Bone marrow (tissue), 2 donors: ENCODE measurements around the gene ASIC3.

Experiments
- DNase-seq, 2 donors: peaks; one replicate each; lab custom pipeline; 2025; lab: John Stamatoyannopoulos, UW

ASIC3 gene

DNA sequence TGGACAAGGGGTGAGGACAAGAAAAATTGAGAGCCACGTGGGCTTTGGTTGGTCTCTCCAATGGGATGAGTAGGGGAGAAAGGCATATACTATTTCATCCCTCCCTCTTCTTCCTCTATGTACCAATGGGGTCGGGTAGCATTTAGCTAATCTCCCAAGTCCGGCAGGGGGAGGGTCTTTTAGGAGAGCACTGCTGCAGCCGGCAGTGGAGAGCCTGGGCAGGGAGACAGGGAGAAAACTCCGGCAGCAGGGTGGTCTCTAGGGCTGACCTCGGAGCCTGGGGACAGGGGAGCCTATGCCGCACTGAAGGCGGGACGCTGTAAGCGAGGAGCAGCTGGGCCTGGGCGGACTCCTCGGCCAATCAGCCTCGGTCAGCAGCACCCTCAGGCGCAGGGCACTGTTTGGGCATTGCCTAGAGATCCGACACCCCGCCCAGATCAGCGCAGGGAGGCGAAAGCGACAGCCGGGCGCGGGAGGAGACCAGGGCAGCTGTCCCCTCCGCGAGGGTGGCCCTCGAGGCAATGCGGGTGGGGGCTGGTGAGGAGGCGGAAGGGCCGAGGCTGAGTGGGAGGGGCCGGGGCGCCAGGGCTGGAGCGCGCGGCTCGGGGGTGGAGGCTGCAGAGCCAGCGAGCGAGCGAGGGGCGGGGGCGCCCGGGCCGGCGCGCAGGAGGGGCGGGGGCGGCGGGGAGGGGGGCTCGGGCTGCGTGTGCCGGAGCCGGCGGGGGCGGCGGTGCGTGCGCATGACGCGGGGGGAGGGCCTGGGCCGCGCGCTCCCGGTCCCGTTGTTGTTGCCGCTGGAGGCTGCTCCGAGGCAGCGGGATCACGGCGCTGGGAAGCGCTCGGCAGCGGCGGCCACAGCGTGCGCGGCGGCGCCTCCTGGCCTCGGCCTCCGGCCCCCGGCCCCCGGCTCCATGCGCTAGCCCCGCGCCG lies 37.6 kb downstream of the ASIC3 start, which contains the start of gene AGAP3:
Gene AGAP3 (plus strand): TSS at position 785 of the 930 bp plus-strand sequence. CDS start 267 bp downstream, outside the sequence.
- DNase-seq, result peak in 1 of 2 donors; percentile 49

DNA sequence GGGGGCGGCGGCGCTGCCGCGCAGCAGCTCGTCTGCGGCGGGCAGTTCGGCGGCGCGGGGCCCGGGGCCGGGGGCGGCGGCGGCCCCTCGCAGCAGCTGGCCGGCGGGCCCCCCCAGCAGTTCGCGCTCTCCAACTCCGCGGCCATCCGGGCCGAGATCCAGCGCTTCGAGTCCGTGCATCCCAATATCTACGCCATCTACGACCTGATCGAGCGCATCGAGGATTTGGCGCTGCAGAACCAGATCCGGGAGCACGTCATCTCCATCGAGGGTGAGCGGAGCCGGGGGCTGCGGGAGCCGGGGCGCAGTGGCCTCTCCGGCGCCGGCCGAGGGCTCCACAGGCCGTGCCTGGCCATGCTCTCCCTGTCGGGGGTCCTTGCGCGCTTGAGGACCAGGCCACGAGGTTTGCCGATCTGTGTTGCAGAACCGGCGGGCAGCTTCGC lies 38.5 kb downstream of the ASIC3 start:
- no peak for DNase-seq

DNA sequence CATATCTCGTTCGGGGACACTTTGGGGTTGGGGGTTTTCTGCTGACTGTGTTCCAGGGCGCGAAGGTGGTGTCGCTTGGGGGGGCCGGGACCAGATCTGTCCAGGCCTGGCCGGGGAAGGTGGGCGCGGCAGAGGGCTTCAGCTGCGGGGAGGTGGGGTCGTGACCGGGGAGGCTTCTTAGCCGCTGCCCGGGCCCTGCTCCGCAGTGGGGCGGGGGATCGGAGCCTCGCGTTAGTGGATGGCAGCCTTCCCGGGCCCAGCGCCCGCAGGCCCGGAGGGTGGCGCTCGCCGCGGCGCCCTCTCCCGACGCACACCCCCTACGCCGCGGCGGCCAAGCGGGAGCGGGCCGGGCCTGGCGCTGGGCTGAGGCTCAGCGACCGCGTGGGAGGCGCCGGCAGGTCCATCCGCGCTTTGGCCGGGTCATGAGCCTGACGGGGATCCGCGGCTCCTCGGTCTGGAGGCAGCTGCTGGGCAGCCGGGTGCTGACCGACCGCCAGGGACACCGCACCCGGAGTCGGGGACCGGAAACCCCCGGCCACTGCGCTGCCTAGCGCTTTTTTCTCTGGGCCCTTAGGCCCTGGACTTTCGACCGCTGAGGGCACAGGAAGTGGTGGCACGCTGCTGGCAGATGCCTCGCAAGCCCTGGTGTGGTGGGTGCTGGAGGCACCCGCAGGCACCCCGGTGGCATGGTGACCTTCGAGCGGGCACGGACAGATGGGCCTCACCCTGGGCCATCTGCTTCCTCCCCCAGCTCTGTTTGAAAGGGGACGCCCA lies 39.1 kb downstream of the ASIC3 start:
- peak in 1 of 2 donors; percentile 42 for DNase-seq

DNA sequence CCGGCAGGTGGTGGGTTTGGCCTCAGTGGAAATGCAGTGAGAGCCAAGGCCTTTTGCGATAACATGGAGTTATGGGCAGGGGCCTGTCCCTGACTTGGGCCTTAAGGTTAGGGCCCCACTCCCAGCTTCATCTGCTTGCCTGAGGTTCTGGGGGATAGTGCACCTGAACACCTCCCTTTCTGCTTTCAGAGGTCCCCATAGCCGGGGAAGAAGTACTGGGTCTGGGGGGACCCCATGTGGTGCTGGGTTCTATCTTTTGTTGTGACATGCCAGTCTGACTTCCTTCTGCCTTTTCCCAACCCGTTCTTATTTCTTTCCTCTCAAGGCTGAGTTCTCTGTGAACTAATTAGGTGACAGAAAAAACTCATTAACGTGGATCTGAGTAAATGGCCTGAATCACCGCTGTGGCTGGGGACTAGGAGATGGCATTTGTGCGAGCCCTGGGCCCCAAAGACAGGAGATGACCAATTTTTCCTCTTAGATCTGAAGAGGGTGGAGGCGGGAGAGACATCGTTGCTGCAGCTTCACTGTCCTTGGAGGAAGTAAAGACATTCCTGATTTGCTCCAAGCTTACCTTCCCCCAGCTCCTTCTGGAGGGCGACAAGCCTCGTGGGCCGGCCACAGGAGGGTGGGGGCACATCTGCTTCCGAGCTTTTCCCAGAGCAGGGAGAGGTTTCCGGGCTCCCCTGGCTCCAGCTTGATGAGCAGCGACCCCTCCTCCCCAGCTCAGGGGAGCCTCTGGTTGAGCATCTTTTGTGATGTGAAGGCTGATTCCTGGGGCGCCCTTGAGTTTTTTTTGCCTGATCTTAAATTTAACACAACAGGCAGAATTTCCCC lies 39.9 kb downstream of the ASIC3 start:
- DNase-seq, result peak in 1 of 2 donors; percentile 67

DNA sequence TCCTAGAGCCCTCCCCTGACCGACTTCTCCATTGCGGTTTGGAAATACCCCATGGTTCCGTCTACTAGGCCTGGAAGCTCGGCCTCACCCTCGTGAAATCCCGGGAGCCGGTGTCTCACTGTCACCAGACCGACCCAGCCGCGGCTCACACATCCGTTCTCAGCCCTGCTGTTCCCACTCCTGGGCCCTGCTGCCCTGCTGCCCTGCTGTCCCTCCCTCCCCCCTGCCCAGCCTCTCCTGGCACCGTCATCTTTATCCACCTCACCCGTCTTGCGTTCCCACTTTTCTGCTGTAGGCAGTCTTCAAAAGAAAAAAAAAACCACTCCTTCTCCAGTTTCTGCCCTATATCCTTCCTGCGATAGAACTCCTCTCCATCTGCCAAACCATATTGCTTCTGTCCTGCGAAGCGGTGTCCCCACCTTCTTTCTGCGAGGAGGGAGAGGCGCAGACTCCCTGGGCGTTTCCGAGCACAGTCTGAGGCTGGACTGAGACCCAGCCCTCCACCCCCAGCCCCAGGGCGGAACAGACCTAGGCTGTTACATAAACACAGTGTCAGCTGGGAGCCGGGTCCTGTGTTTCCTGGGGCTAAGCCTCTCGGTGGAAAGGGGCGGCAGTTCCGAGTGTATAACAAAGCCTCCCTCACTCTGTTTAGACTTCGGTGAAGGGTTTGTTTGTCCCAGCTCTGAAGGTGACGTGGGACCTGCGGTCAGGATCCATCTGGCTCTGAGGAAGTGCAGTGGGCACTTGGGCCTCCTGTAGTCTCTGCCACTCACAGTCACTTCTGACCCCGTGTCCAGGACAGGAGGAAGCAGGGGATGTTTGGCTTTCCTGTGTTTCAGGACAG lies 40.7 kb downstream of the ASIC3 start:
- peak in 1 of 2 donors; percentile 67 for DNase-seq

DNA sequence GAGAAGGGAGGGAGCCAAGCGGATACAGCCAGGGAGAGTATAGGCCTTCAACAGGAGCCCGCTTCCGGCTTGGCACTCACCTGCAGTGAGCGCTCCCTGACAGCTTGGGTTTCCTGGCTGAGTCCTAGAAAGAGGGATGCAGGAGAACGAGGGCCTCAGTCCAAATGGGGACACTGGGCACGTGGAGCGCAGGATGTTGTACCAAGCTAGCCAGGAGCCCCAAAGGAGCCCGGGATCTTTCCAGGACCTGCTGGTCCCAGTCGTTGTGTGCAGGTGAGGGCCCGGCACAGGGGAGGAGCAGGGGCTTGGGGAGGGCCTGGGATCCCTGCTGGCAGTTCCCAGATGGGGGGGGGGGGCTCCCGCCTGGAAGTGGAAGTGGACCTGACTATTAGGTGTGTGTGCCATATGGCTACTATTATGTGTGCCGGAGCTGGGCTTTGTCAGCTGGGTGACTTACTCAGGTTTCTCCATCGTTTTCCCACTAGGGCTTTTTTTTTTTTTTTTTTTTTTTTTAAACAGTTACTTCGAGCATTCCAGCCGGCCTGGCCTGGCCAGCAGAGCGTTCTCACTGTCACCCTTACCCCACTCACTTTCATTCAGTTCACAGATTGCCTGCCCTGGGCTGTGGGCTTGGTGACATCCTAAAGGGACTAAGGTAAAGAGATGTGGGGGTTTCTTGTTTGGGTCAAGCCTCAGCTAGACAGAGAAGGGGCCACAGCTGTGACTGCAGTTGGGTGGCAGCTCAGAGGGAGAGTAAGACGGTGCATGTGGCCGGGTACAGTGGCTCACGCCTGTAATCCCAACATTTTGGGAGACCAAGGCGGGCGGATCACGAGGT lies 41.8 kb downstream of the ASIC3 start:
- no peak for DNase-seq

DNA sequence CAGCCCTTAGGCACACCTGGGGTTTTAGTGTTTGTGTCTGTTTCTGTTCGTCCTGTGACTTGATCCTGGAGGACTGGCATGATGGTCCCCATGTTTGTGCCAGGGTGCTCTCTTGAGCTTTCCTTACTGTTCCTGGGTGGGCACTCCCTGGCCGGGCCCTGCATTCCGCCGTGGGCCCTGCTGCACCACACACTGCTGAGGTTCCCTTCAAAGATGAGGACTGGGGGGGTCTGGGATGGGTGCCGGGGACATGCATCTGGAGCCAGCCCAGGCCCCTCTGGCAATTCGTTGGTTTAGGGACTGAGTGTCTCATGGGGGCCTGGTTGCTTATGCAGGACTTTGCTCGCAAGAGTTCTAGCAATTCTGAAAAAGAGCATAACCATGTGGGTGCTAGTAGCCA lies 42.7 kb downstream of the ASIC3 start:
- no peak for DNase-seq

DNA sequence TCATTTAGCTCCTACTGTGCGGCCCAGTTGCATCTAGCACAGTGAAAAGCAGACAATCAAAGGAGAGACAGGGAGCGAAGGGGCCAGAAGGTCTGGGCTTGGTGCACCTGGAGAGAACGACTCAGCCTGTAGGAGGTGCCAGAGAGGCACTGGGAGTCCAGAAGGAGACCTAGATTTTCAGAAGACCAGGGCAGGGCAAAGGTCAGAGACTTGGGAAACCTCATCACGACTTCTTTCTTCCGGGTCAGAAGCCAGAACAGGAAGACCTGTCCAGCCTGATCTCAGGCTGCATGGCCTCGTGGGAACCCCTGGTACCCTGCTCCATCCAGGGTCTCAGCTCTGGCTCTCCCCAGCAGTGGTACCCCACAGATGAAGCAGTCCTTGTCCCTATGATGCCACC lies 43.1 kb downstream of the ASIC3 start:
- no peak for DNase-seq

DNA sequence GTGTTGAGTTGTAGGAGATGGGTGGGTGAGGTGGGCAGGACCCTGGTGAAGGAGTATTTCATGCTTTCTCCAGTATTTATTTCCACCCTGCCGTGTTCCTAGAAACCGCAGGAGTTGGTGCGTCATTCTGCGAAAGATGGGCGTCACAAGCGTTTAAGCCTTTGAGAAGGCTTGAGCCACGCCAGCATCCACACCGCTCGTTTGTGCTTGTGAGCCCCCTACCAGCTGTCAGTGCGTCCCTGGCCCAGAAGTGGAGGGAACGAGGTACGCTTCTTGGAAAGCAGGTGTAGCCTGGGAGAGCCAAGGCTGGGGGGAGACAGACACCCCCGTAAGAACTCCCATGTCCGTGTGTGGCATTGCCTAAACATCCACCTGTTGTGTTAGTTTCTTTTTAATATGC lies 43.7 kb downstream of the ASIC3 start:
- no peak for DNase-seq

DNA sequence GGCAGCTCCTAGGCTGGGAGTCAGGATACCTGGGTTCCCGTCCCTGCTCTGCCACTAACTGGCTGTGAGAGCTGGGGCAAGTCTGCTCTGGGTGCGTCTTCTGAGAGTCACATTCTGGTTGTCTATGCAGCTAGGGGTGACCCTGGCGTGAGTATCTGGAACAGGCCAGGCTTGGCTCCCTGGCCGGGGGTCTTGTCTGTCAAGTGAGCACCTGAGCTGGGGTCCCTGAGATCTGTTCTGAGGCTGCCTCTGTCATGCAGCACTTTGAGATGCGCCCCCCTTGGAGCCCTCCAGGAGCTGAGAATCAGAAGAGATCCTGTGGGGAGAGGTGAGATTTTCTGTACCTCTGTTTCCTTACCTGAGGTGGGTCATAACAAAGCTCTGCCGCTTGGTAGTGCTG lies 45.4 kb downstream of the ASIC3 start:
- DNase-seq, result no peak

DNA sequence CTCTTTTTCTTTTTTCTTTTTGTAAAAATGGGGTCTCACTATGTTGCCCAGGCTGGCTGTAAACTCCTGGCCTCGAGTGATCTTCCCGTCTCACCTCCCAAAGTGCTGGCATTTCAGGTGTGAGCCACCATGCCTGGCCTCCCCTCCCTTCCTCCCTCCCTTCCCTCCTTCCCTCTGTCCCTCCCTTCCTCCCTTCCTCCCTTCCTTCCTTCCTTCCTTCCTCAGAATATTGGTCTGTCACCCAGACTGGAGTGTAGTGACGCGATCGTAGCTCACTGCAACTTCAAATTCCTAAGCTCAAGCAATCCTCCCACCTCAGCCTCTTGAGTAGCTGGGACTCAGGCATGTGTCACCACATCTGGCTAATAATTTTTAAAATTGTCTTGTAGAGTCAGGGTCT lies 46.3 kb downstream of the ASIC3 start:
- no peak for DNase-seq

DNA sequence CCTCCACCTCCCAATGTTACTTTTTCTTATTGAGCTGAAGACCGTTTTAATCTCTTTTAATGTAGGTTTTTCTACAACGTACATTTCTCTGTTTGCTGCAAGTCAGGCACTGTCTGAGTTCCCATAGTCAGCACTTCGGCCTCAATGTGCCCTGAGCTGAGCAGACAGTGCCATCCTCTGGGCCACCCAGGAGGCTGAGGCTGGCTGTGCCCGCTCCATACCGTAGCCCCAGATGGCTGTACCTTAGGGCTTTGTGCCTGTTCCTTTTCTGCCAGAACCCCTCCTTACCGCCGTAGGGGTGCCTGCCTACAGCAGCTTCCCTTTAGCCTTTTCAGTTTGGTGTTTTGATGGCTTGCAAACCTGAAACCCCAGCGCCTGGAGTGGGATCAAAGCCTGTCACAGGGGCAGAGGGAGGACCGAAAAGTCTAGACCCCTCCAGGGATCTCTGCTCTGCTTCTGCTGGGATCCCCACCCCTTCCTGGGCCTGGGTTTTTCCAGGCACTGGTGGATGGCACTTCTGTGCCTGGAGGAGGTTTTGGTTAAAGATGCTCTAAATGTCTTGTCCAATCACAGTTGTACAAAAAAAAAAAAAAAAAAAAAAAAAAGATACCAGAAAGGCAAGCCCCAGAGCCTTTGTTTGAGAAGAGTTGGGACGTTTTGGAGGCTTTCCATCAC lies 46.9 kb downstream of the ASIC3 start:
- no peak for DNase-seq

DNA sequence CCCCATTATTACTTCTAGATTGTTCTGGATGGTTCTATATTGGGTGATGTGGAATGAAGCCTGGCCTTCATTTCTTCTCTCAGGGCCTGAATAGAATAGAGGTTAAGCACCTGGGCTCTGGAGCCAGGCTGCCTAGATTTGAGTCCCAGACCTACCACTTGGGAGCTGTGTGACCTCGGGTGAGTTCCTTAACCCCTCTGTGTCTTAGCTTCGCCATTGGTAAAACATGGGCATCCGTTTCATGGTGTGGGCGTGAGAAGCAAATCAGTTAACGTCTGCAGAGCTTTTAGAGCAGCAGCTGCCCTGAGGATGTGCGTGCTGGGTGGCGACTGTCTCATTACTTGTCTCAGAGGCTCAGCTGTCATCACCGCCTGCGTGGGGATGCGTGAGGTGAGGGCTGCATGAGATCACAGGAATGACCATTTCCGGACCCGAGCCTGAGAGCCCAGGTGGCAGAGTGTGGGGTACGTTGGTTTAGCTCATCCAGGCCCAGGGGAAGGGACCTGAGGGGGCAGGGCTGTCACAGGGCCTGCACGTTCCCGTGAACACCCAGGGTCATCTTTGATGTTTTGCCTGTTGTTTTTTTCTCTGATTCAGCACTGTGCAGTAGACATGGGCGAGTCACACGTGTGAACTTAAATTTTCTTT lies 47.6 kb downstream of the ASIC3 start:
- DNase-seq, result no peak

DNA sequence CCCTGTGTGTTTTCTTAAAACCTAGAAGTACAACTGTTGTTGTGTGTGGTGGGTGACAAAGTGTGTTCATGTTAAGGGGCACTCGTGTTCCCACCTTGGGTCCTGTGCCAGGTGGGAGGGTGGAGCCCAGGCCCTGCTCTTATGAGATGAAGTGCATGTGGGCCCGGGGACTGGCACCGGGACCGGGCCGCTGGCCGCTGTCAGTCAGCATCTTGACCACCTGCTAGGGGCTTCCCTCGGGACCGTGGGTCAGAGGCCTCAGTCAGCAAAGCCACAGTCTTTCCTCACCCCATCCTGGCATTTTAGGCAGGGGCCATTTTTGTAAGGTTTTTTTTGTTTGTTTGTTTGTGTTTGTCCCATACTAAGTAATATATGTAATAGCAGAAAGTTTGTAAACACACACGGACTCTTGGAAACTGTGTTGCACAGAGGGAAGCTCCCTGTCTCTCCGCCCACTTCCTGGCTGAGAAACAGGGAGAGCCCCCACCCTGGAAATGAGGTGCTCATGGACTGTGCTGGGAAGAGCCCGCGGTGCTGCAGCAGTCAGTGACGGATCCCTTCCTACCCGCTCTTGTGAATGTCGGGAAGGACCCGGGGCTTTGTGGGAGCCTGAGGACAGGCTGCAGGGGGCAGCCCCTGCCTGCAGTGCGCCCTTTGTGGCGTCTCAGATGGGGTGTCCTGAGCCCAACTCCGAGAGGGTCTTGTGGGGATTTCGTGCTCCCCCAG lies 51.3 kb downstream of the ASIC3 start:
- DNase-seq, result no peak

DNA sequence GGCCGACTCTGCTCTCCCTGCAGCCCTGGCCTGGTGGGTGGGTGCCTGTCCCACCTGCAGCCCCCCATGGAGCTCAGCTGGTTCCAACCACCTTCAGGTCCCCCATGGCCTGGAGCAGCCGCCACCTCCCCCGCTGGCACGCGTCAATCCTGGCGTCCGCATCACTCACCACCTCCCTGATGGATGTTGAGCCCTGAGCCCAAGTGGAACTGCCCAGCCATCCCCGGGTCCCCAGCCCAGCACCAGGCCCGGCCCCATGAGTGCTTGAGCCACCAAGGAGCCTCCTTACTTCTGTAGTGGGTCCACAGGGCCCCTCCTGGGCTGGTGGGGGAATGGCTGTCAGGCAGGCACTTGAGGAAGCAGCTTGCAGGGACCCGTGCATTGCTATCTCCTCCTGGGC lies 52.6 kb downstream of the ASIC3 start:
- no peak for DNase-seq

DNA sequence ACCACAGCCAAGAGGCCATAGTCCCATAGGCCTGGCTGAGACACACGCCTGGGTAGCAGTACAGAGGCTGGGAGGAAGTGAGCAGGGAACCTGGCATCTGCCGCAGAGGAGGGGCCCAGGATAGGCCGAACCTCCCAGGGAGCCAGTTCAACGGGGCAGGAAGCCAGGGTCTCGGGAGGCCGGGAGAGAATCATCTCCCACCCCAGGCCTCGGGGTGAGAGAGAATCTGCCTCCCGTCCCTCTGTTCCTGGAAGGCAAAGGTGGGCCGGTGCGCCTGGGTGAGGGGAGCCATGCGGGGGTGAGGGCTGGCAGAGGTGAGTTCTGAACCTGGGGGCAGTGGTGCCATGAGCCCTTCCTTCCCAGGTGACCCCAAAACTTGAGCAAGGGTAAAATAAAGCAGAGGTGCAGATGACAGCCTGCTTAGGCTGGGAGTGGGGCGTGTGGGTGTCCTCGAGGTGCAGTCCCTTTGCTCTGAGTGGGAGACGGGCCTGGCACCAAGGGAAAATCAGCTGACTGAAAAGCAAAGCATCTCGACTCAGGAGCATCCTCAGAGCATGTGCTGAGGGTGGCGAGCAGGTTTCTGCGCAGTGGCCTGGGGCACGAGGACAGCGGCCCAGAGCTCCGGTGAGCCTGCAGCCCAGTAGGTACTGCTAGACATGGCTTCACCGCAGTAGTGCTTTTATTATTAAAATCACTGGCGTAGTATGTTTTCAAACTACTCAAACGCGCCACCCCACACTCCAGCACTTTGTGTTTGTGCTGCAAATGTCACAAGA lies 53.5 kb downstream of the ASIC3 start:
- no peak for DNase-seq
